Nephron progenitor cell (in vitro differentiated cells): Measurements from ENCODE around the gene MORC2.

Experiments
- DNase-seq: peaks from one replicate; pipeline ENCODE4 v3.0.0; 2021
- H3K27ac Mint-ChIP-seq: 2 replicates; pipeline ENCODE4 v1.8.0; 2021; ENCODE audit warnings: mild to moderate bottlenecking, moderate library complexity, mixed read lengths
- H3K27me3 Mint-ChIP-seq: 2 replicates; pipeline ENCODE4 v1.8.0; 2021; ENCODE audit warnings: mild to moderate bottlenecking, low read depth, mixed read lengths; ENCODE audit not compliant: poor library complexity
- H3K36me3 Mint-ChIP-seq: 2 replicates; pipeline ENCODE4 v1.8.0; 2021; ENCODE audit warnings: low read depth, mixed read lengths
- H3K4me1 Mint-ChIP-seq: 2 replicates; pipeline ENCODE4 v1.8.0; 2021; ENCODE audit warnings: mixed read lengths
- H3K4me3 Mint-ChIP-seq: 2 replicates; pipeline ENCODE4 v1.8.0; 2021; ENCODE audit warnings: mild to moderate bottlenecking, moderate library complexity, mixed read lengths
- H3K9me3 Mint-ChIP-seq: 2 replicates; pipeline ENCODE4 v1.8.0; 2021; ENCODE audit warnings: mild to moderate bottlenecking, moderate library complexity, mixed read lengths
- TF ChIP-seq, protein P1 (sequence below): fragments of 200-600 bp; sonication (generic); IDR thresholded peaks from 2 replicates; pipeline ENCODE4 v1.5.0; 2021; ENCODE audit warnings: antibody characterized with exemption

Gene MORC2

DNA sequence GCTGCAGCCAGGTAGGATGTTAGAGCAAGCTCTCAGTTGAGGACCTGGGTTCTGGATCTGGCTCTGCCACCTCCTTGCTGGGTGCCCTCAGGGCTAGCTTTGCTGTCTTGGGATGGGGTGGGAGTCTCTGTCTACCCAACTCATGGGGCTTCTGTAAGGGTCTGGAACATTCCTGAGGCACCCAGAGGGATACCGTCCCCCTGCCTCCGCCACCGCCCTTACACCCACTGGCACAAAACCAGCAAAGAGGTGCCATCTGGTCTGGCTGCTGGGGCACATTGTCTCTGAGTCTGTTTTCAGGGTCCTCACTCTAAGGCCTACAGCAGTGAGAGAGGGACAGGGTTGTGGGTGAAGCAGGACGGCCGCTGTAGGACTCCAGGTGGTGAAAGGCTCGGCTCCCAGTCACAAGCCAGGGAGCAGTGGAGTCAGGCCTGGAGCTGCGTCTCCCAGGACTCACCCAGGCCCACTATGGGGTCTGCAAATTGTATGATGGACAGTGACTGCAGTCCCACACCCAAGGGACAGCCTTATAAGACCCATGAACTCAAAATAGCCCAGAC, 84.9 kb downstream of the MORC2 start:
- Mint-ChIP-seq H3K36me3 (no peaks in the 10 kb centered on the region), H3K4me3 (no peak overlapping the region), H3K27me3 (peaks cover 8% of the 10 kb centered on the region), H3K27ac (peak overlapping the region; percentile 32), H3K4me1 (peaks cover 8% of the 10 kb centered on the region), H3K9me3 (no peaks in the 10 kb centered on the region)
- no peak for DNase-seq
- TF ChIP-seq, protein P1, sequence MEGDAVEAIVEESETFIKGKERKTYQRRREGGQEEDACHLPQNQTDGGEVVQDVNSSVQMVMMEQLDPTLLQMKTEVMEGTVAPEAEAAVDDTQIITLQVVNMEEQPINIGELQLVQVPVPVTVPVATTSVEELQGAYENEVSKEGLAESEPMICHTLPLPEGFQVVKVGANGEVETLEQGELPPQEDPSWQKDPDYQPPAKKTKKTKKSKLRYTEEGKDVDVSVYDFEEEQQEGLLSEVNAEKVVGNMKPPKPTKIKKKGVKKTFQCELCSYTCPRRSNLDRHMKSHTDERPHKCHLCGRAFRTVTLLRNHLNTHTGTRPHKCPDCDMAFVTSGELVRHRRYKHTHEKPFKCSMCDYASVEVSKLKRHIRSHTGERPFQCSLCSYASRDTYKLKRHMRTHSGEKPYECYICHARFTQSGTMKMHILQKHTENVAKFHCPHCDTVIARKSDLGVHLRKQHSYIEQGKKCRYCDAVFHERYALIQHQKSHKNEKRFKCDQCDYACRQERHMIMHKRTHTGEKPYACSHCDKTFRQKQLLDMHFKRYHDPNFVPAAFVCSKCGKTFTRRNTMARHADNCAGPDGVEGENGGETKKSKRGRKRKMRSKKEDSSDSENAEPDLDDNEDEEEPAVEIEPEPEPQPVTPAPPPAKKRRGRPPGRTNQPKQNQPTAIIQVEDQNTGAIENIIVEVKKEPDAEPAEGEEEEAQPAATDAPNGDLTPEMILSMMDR, result no peak

DNA sequence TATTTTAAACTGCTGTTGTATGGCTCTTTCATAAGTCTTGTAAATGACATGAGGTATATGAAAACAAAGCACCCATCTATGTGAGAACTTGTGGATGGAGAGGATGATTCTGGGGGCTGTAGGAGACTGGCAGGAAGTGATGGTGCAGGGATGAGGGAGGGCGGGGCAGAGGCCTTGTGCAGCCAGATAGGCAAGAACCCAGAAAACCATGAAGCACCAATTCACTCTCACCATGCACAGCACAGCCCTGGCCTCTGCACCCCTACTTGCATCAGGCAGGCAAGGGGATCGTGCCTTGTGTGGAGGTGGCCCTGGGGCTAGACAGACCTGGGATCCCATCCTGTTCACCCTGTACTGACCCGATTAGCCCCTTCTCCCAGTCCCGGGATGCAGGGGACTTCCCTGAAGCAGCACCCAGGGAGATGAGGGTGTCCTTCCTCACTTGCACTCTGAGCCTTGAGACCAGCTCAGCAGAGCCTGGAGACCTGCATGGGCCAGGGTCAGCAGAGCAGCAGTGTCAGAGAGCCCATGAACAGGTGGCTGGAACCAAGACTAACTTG, 85.5 kb downstream of the MORC2 start:
- no peaks in the 10 kb centered on the region for H3K36me3 Mint-ChIP-seq
- no peaks in the 10 kb centered on the region for H3K9me3 Mint-ChIP-seq
- TF ChIP-seq, protein P1, result no peak
- peak overlapping the region; percentile 51 for H3K27ac Mint-ChIP-seq
- peaks cover 10% of the 10 kb centered on the region for H3K4me1 Mint-ChIP-seq
- no peak overlapping the region for H3K4me3 Mint-ChIP-seq
- H3K27me3 Mint-ChIP-seq, result peaks cover 12% of the 10 kb centered on the region
- no peak for DNase-seq

- DNase-seq, result no peak
- no peak overlapping the region for H3K27ac Mint-ChIP-seq
- TF ChIP-seq, protein P1, result no peak
- H3K36me3 Mint-ChIP-seq, result no peaks in the 10 kb centered on the region
- no peak overlapping the region for H3K4me3 Mint-ChIP-seq
- H3K4me1 Mint-ChIP-seq, result peaks cover 12% of the 10 kb centered on the region
- H3K9me3 Mint-ChIP-seq, result no peaks in the 10 kb centered on the region
- peaks cover 9% of the 10 kb centered on the region for H3K27me3 Mint-ChIP-seq
Measured at GRCh38 chr22:30882184-30882717, 86.3 kb downstream of the MORC2 start.

GRCh38 chr22:30881361-30882183, 87.0 kb downstream of the MORC2 start:
- Mint-ChIP-seq H3K4me1 (peaks cover 19% of the 10 kb centered on the region), H3K27me3 (peaks cover 13% of the 10 kb centered on the region), H3K27ac (peak overlapping the region; percentile 16), H3K4me3 (no peak overlapping the region), H3K9me3 (no peaks in the 10 kb centered on the region), H3K36me3 (no peaks in the 10 kb centered on the region)
- peak; percentile 19 for DNase-seq
- TF ChIP-seq, protein P1, result no peak

GRCh38 chr22:30880847-30881246, 87.7 kb downstream of the MORC2 start:
- Mint-ChIP-seq H3K4me3 (no peak overlapping the region), H3K4me1 (peaks cover 19% of the 10 kb centered on the region), H3K27me3 (peaks cover 10% of the 10 kb centered on the region), H3K9me3 (no peaks in the 10 kb centered on the region), H3K27ac (no peak overlapping the region), H3K36me3 (no peaks in the 10 kb centered on the region)
- TF ChIP-seq, protein P1, result no peak
- no peak for DNase-seq
